H1 (cell line): Measurements from ENCODE around the gene RSAD1. TPM values are rescaled to one million over a fixed set of nuclear protein-coding genes. Genes with fewer than 3 reads are reported as not detected.

Experiments
- BRCA1 ChIP-seq: IDR thresholded peaks from 2 replicates; pipeline ENCODE4 v1.6.1; 2012; ENCODE audit warnings: low read depth, low read length, improper control_type of control experiment
- KDM1A ChIP-seq: fragments of 200-600, 300-600 bp; sonication (generic); IDR thresholded peaks from 2 replicates; pipeline ENCODE4 v1.7.1; 2016; ENCODE audit warnings: mild to moderate bottlenecking, low read length, borderline replicate concordance
- polyA plus RNA-seq, 7 experiments: library from polyadenylated mRNA; depleted of rRNA in 3 of 7; stranded (reverse) in 5 of 7; unstranded in 2 of 7; fragments of >200 nt in 5 of 7; fragments of 200-250 nt in 2 of 7; gene quantifications; 1 replicate in 5 of 7; 2 replicates in 1 of 7; 4 replicates in 1 of 7; pipeline versions ENCODE4 v1.2.1 to v1.2.3, GENCODE V29; 2011 to 2013; ENCODE audit warnings: missing spikeins in 2 of 7, mixed read lengths in 2 of 7
- total RNA-seq: library from RNA; stranded (reverse); fragmentation: NEBNext Ultra II Directional; extraction: Animal tissue kit (Norgen Biotek cat#: 25700); gene quantifications from 2 replicates; pipeline ENCODE4 v1.2.1, GENCODE V29; 2021
- TF ChIP-seq, protein P1 (sequence below): IDR thresholded peaks from 2 replicates; pipeline ENCODE4 v1.6.1; 2011; ENCODE audit warnings: low read depth, mild to moderate bottlenecking, low read length; ENCODE audit not compliant: insufficient read depth

Gene RSAD1
- total and polyA plus RNA-seq, 2 of the 8 experiments (the other 6 are each of a cell fraction or from before 2014, with no cell fraction given) = 17.9 to 33.5 TPM

DNA sequence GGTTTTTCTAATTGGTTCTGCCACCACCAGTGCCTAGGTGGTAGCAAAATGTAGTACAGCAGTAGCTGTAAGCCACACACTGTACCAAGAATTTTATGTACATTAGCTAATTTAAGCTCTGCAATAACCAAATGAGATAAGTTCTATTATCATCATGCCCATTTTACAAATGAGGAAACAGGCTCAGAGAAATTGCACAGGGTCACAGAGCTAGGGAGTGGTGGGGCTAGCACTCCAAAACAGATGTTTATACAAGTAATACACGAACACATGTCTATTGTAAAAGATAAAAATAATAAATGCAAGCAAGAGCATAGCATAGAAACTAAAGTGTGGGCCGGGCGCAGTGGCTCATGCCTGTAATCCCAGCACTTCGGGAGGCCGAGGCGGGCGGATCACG is 13.6 kb downstream of the RSAD1 start (continued):
- TF ChIP-seq KDM1A (no peak), BRCA1 (no peak)
- TF ChIP-seq, protein P1, sequence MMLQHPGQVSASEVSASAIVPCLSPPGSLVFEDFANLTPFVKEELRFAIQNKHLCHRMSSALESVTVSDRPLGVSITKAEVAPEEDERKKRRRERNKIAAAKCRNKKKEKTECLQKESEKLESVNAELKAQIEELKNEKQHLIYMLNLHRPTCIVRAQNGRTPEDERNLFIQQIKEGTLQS = no peak
